HG03280 (cell line): ENCODE data around the gene SFRP5.

Experiments used
- ATAC-seq: cut with Tn5 transposase; IDR thresholded peaks from one replicate; pipeline ENCODE4 v1.9.1; 2021; ENCODE audit warnings: mild to moderate bottlenecking, moderate library complexity; ENCODE audit not compliant: unreplicated experiment

The SFRP5 gene

DNA sequence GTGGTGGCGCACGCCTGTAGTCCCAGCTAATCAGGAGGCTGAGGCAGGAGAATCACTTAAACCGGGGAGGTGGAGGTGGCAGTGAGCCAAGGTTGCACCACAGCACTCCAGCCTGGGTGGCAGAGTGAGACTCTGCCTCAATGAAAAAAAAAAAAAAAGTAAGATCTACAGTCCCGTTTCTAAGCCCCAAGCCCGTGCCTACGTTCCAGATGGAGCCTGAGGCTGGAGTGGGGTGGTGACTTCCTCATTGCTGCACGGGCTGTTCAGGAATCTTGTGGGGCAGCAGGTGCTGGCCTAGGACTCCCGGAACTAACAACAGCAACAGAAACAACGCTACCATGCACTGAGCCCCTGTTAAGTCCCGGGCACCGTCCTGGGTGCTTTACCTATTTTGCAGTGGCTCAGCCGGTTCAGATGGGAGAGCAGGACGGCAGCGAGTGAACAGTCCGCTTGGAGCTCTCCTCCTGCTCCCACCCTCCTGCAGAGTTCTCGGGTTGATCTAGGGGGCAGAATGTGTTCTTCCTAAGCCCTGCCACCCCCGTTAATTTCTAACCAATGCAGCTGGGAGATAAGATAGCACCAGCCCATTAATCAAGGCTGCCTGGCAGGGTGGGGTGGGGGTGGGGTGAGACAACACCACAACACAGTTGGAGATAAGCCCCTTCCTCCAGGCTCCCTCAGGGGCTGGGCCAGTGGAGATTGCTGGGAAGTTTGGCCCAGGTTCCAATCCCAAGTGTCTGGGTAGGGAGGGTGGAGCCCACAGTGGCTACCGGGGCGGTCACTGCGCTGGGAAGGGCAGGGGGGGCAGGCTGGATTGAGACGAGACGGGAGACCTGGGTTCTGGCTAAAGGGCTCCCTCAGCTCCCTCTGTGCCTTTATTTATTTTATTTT lies 17.0 kb upstream of the SFRP5 start:
- ATAC-seq, result no peak

DNA sequence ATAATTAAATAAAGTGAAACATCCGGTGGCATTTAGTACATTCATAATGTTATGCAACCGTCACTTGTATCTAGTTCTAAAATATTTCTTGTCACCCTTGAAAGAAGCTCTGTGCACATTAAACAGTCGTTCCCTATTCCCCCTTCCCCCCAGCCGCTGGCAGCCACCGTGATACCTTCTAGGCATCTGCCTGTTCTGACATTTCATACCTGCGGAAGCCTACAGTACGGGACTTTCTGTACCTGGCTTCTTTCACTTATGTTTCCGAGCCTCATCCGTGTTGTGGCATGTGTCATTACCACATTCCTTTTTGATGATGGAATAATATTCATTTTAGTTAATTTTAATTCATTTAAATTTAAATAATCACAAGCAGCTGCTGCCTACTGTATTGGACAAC lies 13.9 kb upstream of the SFRP5 start:
- no peak for ATAC-seq

DNA sequence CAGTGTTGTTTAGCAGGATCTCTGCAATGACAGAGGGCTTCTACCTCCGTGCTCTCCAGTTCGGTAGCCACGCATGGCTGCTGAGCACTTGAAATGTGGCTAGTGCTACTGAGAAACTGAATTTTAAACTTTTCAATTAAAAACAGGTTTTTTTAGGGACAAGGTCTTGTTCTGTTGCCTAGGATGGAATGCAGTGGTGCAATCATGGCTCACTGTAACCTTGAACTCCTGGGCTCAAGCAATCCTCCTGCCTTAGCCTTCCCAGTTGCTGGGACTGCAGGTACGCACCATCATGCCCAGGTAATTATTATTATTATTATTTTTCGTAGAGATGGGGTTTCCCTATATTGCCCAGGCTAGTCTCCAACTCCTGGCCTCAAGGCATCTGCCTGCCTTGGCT lies 13.4 kb upstream of the SFRP5 start:
- no peak for ATAC-seq

DNA sequence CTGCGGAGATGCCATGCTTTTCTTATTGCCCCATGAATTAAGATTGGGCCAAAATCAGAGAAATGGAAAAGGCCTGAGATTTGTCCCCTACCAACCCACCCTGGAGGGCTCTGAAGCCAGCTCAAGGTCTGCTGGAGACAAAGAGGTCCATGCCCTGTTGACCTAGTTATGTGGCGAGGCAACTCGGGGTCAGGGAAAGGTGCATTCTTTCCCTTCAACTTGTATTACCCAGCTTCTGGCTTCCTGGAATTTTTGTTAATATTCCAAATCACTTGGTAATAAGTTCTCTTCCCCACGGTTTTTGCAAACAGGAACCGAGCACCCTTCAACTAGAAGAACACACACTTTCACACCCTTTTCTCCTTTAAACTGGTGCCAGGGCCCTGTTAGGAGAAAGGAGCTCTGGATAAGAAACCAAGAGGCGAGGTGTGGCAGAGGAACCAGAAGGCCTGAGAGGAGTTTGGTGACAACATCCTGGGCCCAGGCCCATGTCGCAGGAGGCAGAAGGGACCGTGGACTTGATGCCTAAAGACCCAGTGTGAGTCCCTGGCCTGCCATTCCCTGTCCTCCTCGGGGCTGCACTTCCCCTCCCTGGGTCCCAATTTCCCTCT lies 12.5 kb upstream of the SFRP5 start:
- ATAC-seq, result no peak

DNA sequence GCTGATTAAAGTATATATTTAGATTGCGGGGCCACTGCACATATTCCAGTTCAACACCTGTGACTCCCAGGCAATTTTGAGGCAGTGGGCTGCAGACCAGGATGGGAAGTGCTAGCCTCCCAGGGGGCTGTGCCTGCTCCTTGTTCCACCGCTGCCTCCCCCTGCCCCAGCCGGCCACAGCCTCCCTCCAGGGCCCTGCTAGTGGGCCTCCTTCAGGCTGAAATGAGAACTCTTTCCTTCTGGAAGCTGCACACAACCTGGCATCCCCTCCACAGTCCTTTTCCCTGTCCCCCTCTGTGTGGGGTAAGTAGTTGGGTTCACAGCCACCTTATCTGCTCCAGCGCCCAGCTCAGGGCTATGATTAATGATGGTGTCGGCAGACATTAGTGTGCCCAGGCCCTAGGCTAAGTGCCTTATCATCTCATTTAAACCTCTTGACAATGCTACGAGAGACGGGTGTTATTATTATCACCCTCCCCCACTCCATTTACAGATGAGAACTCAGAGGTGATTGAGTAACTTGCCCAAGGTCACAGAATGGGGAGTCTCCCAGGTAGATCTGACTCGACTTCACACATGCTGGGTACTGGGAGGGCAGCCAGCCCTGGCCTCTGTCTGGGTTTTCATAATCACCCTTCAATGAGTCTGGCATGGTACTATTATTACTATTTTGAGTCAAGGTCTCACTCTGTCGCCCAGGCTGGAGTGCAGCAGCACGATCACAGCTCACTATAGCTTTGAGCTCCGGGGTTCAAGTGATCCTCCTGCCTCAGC lies 10.8 kb upstream of the SFRP5 start:
- ATAC-seq, result no peak

DNA sequence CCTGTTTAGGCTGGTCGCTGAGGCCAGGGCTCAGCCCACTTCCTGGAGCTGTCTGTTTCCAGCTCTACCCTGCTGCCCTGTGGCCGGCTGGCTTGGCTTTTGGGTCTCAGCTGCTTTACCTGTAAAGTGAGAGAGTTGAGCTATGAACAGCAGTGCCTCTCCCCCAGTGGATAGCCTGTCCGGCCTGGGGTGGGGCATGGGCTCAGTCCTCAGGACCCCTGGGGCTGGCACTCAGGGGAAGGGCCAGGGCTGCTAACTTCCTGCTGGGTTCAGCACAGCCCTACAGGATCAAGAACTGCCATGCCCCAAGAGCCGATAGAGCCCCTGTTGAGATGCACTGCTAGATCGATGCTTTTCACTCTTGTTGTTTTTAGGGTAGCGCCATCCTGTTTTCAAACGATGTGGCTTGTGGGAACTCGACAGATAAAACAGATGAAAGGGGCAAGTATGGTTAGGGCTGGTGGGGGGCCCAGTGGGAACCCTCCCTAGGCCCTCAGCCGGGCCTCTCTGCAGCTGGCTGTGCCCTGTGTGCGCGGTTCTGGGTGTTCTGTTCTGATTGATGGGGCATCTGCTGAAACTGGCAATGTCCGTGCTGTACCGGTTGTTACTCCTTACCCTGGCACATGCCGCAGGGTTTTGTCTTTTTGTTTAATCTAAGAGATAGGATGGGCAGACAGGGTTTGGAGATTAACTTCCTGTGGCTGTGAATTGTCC lies 10.0 kb upstream of the SFRP5 start:
- ATAC-seq, result no peak

DNA sequence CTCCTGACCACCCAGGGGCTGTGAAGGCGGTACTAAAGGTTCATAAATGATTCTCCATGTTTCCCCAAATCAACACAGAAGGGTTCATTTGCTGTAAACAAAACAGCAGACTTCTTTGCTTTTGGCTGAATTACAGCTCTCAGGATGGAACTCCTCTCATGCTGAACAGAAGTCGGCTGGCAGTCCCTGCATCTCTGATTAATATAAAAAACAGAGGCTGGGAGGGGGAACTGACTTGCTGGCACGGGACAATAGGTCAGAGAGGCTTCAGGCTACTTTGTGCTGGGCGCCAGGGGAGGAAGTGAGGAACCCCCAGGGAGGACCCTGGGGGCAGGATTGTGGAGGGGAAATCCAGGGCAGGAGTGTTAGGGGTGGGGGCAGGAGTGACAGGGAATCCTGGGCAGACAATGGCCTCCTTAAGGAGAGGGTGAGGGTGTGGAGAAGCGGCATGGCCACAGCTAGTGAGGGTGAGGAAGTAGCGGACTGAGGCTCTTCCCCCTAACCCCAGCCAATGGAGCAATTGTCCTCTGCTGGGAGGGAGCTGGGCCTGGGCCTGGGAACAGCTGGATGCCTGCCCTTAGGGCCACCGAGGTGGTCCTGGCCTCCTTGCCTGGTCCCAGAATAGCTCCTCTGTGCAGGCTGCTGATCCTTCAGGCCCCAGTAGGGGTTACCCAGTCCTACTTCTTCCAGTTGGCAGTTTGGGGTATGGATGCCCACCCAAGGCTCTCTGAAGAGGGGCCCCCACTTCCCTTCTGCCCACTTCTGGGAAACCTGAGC lies 9.2 kb upstream of the SFRP5 start:
- ATAC-seq, result no peak

DNA sequence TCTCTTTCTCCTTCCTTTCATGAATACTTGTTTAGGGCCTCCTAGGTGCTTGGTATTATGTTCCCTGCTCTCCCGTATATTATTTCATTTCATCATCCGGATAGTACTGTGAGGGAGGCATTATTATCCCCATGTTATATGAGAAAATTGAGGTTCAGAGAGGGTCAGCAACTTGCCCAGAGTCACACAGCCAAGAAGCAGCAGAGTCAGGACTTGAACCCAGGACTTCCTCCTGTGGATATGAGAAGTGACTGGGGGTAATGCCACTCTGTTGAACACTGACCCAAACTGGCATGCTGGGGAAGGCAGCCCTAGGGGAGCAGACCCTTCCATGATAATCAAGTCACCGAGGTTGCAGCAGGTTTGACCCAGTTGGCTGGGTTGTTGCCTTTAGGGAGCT lies 8.2 kb upstream of the SFRP5 start:
- no peak for ATAC-seq

DNA sequence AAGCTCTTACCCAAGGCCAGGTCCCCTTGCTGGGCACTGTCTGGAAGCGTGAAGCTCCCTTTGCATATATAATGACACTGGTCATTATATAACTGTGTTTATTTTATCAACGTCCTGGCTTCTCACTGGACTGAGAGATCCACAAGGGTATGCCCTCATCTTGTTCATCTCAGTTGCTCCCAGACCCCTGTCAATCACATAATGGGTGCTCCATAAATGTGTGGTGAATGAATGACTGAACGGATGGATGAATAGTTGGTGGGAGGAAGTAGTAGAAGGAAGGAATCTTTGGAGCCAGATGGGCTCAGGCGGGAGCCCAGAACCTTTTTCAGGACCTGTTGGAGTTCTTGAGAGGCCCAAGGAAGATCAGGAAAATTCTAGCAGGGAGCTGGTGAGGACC lies 7.7 kb upstream of the SFRP5 start:
- ATAC-seq, result no peak

DNA sequence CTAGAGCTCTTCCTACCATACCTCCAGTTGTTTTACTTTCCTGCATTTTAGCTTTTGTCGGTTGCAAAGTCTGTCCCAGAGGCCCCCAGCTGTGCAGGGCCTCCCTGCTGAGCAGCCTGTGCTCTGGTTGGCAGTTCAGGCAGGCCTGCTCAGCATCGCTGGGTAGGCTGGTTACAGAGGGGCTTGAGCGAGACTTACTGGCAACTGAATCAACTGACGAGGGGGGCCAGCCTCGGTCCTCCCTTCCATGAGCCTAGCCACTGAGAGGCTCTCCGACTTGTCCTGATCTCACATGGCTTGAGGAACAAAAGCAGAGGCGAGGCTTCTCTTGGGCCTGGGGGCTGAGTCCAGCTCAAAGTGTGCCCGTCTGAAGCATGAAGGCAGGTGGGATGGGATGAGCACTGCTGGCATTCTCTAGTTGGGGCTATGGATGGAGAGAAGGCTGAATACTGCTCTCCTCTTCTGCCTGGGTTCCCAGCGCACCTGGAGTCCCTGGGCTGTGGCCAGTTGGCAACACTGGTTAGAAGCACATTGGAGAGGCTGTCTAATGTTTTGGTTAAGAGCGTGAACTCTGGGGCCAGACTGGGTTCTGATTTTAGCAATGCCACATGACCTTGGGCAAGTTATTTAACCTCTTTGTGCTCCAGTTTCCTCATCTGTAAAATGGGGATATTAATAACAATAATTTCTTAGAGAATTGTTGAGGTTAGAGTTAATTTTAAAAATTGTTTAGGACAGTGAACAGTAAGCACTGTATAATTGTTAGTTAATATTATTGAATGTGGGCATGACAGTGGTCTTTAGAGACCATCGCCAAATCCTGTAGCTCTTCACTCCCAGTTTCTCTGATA lies 6.9 kb upstream of the SFRP5 start:
- ATAC-seq, result no peak

DNA sequence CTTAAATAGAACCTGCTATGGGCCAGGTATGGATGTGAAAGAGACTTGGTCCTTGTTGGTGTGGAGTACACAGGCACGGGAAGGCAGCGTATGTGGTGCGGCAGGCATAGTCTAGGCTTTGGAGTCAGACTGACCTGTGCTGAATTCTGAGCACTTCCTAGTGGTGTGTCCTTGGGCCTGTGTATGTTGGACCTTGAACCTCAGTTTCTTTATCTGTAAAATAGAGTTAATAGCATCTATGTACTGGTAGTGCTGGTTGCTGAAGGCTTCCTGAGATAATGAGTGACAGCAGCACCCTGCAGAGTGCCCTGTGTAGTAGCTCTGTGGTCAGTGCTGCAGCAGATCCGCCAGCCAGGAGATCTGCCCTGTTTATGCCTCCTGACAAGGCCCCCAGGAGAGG lies 5.3 kb upstream of the SFRP5 start:
- ATAC-seq, result no peak

DNA sequence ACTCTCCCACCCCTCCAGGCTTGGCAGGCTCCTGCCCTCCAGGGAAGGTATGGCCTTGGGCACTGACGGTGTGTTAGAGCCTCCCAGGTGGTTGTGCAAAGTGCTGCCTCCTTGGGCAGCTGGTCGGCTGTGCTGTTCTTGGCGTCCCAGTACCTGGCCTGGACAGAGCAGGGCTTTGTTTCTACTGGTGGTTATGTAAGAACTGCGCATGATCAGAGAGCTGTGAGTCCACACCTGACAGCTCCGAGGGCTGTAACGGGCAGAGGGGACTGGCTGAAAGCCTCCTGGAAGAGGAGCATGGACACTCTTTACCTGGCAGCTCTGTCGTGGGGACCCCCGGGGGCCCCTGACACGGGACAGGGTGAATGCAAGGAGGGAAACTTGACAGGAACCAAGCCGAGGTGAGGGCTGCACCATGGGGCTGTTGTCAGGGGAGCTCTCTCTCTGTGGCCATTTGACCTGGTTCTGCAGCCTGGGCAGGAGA lies 3.1 kb upstream of the SFRP5 start:
- no peak for ATAC-seq

DNA sequence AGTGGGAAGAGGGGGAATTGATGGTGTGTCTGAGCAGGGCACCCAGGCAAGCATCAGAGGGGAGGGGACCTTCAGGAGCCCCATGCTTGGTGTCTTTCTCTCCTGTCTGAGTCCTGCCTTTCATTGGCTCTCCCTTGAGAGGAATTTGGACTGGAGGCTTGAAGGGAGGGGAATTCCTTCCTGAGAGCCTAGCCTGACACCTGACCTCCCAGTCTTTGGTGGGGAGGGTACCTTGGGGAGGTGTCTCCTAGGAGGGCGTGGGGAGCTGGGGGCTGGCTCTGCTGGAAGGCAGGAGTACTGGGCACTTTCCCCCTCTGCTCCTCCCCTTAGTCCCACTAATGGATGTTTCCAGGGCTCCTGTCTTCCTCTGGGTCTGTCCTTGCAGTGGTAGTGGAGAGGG lies 1.3 kb upstream of the SFRP5 start:
- ATAC-seq, result no peak

DNA sequence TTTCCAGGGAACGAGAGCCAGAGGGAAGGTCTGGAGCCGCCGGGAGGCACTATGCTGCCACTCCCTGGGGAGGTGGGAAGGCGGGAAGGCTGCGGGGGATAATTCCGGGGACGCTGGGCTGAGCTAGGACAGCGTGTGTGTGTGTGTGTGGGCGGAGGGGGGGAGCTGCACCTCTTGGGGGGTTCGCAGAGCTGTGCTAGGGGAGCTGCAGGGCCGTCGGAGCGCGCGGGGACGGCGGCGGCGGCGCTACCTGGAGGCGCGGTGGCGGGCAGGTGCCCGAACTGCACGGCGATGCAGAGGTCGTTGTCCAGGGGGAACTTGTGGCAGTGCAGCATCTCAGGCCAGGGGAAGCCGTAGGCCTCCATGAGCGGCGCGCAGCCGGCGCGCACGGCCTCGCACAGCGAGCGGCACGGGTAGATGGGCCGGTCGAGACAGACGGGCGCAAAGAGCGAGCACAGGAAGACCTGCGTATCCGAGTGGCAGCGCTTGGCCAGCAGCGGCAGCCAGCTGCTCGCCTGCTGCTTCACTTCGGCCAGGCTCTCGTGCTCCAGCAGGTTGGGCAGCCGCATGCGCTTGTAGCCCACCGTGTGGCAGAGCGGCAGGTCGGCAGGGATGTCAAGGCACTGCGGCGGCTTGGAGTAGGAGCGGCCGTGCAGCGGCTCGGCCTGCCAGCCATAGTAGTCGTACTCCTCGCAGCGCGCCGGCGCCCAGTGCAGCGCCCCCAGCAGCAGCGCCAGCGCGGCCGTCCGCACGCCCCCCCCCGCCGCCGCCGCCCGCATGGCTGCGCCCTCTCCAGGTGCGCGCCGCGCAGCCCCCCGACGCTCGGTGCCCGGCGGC lies 526 bp downstream of the SFRP5 start:
- ATAC-seq, result no peak

DNA sequence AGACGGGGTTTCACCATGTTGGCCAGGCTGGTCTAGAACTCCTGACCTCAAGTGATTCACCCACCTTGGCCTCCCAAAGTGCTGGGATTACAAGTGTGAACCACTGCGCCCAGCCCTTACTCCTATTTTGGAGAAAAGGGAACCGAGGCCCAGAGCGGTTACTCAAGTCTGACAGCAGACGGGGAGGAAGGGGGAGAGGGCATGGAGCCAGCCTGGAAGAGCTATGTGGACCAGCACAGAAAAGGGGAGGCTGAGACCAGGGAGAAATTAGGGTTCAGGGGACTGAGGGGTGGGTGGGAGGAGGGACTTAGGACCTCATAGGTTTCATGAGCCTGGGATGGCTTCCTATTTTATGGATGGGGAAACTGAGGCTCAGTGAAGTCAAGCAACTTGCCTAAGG lies 1.5 kb downstream of the SFRP5 start:
- no peak for ATAC-seq

DNA sequence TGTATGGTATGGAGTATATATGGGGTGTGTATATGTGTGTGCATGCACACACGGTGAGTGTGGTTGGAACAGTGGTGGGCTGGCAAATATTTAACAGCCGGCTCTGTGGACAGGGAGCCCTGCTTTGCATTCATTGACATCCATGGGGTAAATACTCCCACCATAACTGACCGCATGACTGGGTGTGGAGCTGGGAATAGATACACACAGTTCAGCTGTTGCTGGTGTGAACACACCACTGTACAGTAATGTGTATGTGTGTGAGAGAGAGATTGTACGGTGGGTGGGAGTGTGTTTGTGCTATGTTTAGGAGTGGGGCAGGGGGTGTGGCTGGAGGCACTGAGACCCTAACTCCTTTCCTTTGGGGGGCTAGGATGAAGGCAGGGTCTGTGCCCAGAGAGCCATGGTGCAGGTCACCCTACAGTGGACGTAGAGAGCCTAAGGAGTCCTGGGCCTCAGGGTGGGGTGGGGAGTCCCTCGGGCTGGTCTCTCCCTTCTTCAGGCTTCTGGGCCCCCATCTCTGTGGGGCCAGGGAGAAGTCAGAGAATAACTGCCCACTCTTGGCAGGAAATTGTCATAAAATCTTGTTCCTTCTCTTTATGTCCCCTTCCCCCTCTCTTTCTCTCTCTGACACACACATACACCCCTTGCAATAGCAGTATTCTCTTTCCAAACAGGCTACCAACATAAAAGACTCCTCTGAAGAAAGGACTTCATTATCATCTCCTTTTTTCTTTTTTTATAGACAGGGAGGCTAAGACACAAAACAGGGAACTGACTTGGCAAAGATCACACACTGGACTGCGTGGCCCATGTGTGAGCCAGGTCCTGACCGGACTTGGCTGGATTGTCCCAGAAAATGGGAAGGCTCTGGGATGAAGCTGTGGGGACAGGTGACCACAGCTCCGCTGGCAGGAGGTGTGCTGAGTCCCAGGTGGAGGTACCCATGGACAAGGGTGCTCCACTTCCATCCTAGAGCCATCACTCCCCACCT lies 3.2 kb downstream of the SFRP5 start:
- ATAC-seq, result no peak
